Measurements from ENCODE around the gene CEPT1. TPM values are rescaled to one million over a fixed set of nuclear protein-coding genes. Genes with fewer than 3 reads are reported as not detected.

CEPT1 gene
- polyA plus RNA-seq, 1 of the 3 experiments (the other 2 are of a cell fraction) = 11.6 TPM

- WGBS (ENCODE audit: low lambda C conversion rate) = 4% methylated on average over 2 of the region's 2 CpGs
- H3K4me1 ChIP-seq (ENCODE audit: control insufficient read depth in 1 of 2, insufficient read depth in 2 of 2, low read depth in 1 of 2, low read length in 1 of 2) = no peaks in the 10 kb centered on the region
- no peaks in the 10 kb centered on the region for H4K20me1 ChIP-seq (ENCODE audit: insufficient read depth)
- 0 out of 2 replicates have a peak, but pooled peaks cover 3% of the 10 kb centered on the region for H3K9me2 ChIP-seq
- TF ChIP-seq FOXJ3 (CRISPR knock-in tag; IDR thresholded peaks at IDR 0.05) (no peak), SMC3 (IDR thresholded peaks at IDR 0.05; ENCODE audit: low read depth, low read length) (no peak), RCOR1 (IDR thresholded peaks at IDR 0.05; ENCODE audit: low read length) (no peak), GATA2 (CRISPR knock-in tag; IDR thresholded peaks at IDR 0.05) (no peak), JUND (IDR thresholded peaks at IDR 0.05) (no peak), FOXM1 (IDR thresholded peaks at IDR 0.05; ENCODE audit: low read depth) (no peak), MEF2A (IDR thresholded peaks at IDR 0.05; ENCODE audit: borderline replicate concordance, low read depth) (no peak), ELF1 (IDR thresholded peaks at IDR 0.05) (no peak), RXRA (IDR thresholded peaks at IDR 0.05; ENCODE audit: borderline replicate concordance, low read depth) (no peak)
- H3K9me3 ChIP-seq = 0 out of 2 replicates have a peak, but pooled peaks cover 12% of the 10 kb centered on the region
- H3K79me2 ChIP-seq (ENCODE audit: insufficient read depth) = no peaks in the 10 kb centered on the region
- H3K4me2 ChIP-seq = no peak overlapping the region
- no peak overlapping the region for H3K4me3 ChIP-seq (ENCODE audit: low read depth in 2 of 2, low read length in 1 of 2)
- no peaks in the 10 kb centered on the region for H3K27me3 ChIP-seq (ENCODE audit: insufficient read depth)
- no peaks in the 10 kb centered on the region for H3F3A ChIP-seq (replicated peaks; ENCODE audit: insufficient read depth)
- H3K27ac ChIP-seq (ENCODE audit: low read depth in 2 of 2, low read length in 1 of 2) = no peak overlapping the region
- no peak overlapping the region for H2AFZ ChIP-seq (ENCODE audit: low read depth)
- no peak overlapping the region for H3K9ac ChIP-seq
- ChIA-PET CTCF (no interaction called here), POLR2A (no interaction called here)
- DNase-seq = no peak
- peaks cover 0 to 12% of the 10 kb centered on the region in 2 experiments for H3K36me3 ChIP-seq (replicated peaks in 1 of 2; ENCODE audit: control insufficient read depth in 1 of 2, insufficient read depth in 2 of 2, low read length in 1 of 2)
Measured at GRCh38 chr1:111104981-111105380, 35.0 kb upstream of the CEPT1 start.

DNA sequence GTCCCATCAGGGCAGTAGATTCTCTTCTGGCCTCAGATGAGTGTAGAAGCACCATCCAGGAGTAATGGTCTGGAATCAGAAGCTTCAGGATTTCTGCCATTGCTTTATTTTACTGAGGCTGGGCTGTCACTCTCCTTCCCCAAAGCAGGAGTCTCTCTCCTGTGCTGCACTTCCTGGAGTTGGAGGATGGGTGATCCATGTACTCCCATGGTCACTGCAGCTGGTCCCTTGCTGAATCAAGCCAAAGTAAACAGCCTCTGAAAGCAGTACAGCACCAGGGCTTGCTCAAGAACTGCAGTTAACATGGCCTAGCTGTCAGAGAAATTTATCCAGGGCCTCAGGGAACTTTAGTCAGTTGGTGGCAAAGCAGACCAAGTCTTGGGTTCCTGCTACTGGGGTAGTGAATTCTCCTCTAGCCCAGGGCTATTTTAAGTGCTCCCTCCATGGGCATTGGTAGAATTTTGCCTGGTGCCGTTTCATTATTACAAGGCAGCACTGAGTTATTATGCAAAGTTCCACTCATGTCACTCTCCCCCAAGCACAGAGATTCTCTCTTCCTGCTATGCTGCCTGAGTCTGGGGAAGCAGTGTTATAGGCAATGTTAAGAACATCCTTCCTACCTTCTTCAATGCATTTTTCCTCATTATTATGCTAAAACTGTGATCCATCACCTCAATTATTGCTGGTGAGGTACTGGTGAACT is 29.7 kb upstream of the CEPT1 start:
- peaks cover 4 to 49% of the 10 kb centered on the region in 2 experiments for H3K36me3 ChIP-seq (replicated peaks in 1 of 2; ENCODE audit: control insufficient read depth in 1 of 2, insufficient read depth in 2 of 2, low read length in 1 of 2)
- ChIA-PET POLR2A (no interaction called here), CTCF (no interaction called here)
- no peak overlapping the region for H2AFZ ChIP-seq (ENCODE audit: low read depth)
- H3K9me2 ChIP-seq = no peaks in the 10 kb centered on the region
- no peak overlapping the region for H3K4me3 ChIP-seq (ENCODE audit: low read depth in 2 of 2, low read length in 1 of 2)
- H3K9ac ChIP-seq = no peak overlapping the region
- H3F3A ChIP-seq (replicated peaks; ENCODE audit: insufficient read depth) = no peaks in the 10 kb centered on the region
- no peaks in the 10 kb centered on the region for H3K4me1 ChIP-seq (ENCODE audit: control insufficient read depth in 1 of 2, insufficient read depth in 2 of 2, low read depth in 1 of 2, low read length in 1 of 2)
- H3K27ac ChIP-seq (ENCODE audit: low read depth in 2 of 2, low read length in 1 of 2) = no peak overlapping the region
- 27% methylated on average over 1 of the region's 1 CpG for WGBS (ENCODE audit: low lambda C conversion rate)
- 0 out of 2 replicates have a peak, but pooled peaks cover 10% of the 10 kb centered on the region for H3K9me3 ChIP-seq
- H3K79me2 ChIP-seq (ENCODE audit: insufficient read depth) = no peaks in the 10 kb centered on the region
- no peak for DNase-seq
- no peak overlapping the region for H3K4me2 ChIP-seq
- H3K27me3 ChIP-seq (ENCODE audit: insufficient read depth) = no peaks in the 10 kb centered on the region
- no peaks in the 10 kb centered on the region for H4K20me1 ChIP-seq (ENCODE audit: insufficient read depth)
- TF ChIP-seq POLR2AphosphoS5 (IDR thresholded peaks at IDR 0.05; ENCODE audit: low read depth, low read length) (no peak), PBX3 (IDR thresholded peaks at IDR 0.05) (no peak), ELF1 (IDR thresholded peaks at IDR 0.05) (no peak), GABPA (IDR thresholded peaks at IDR 0.05; ENCODE audit: low read depth) (no peak), SIN3A (IDR thresholded peaks at IDR 0.05; ENCODE audit: borderline replicate concordance, low read depth, low read length) (no peak), ZBTB33 (IDR thresholded peaks at IDR 0.05; ENCODE audit: borderline replicate concordance, low read depth) (no peak), EP300 (IDR thresholded peaks at IDR 0.05; ENCODE audit: borderline replicate concordance in 1 of 2, low read depth in 1 of 2, low read length in 1 of 2) (no peak), CHD2 (IDR thresholded peaks at IDR 0.05; ENCODE audit: low read length, partially characterized antibody) (no peak), MEF2A (IDR thresholded peaks at IDR 0.05; ENCODE audit: borderline replicate concordance, low read depth) (no peak), TAF1 (IDR thresholded peaks at IDR 0.05; ENCODE audit: borderline replicate concordance, low read depth, low read length) (no peak)
